GM13976 (cell line): Measurements from ENCODE around the gene SYCE3.

ENCODE experiments used
- DNase-seq: peaks from one replicate; pipeline ENCODE4 v3.0.0; 2012; ENCODE audit warnings: low spot score
- CTCF ChIP-seq: IDR thresholded peaks from 2 replicates; pipeline ENCODE4 v1.5.1; 2012; ENCODE audit warnings: borderline replicate concordance, mild to moderate bottlenecking; ENCODE audit not compliant: insufficient read depth; ENCODE audit errors: extremely low read depth, missing control alignments, control extremely low read depth
- in situ Hi-C: fragments of 300-500 bp; cut with MboI; formaldehyde crosslinking; loops from one replicate; pipeline ENCODE4 v1.12.0; 2022; ENCODE audit warnings: low sequenced_read_pairs, mixed read lengths, inconsistent platforms; ENCODE audit not compliant: unreplicated experiment

The SYCE3 gene

GRCh38 chr22:50508897-50509296, 53.8 kb downstream of the SYCE3 start:
- in situ Hi-C loops = no loop called here
- TF ChIP-seq CTCF = no peak

DNA sequence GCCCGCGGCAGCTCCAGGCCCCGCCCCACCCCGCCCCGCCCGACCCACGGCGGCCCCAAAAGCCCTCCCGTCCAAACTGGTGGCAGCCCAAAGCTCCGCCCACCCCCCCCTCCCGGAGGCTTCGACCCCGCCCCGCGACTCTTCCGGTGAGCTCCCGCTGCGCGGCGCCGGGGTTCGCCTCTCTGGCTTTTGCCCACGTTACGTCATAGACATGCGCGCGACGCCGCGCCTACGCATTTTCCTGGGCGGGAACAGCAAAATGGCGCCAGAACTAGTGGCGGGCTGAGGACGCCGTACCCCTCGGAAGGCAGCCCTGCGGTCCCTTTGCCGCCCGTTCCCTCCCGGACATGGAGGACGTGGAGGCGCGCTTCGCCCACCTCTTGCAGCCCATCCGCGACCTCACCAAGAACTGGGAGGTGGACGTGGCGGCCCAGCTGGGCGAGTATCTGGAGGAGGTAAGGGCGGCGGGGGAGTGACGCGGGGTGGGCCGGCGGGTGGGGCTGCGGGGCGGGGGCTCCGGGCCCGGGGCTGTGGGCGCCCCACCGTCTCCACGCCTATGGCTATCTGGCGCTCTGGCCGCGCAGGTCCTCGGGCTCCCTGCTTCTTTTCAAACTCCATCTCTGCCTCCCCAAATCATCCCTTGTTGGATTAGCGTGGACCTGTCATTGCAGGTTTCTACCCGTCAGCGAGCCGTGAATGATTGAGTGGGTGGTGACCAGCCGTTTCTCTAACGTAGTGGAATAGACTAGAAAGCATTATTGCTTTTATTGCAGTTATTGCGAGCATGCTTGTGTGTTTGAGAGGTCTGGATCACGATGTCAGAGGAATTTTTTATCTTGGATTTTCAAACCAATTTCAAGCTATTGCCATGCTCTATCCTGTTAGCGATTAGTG, 54.5 kb downstream of the SYCE3 start, which contains the start of gene NCAPH2:
Gene NCAPH2, plus strand, starts transcription at position 234 of the 894 bp plus-strand sequence. Its CDS starts 114 bp downstream, at position 348.
- TF ChIP-seq CTCF = no peak
- DNase-seq = peak; percentile 100
- in situ Hi-C loops = no loop called here

More at GRCh38 chr22:50508897-50509296, 53.8 kb downstream of the SYCE3 start:
- no peak for DNase-seq

GRCh38 chr22:50507421-50507990, 55.2 kb downstream of the SYCE3 start, which contains the start of gene LMF2:
Gene LMF2, minus strand, starts transcription at chr22:50507702. Its CDS starts 27 bp downstream, at chr22:50507675.
- DNase-seq = peak; percentile 98
- in situ Hi-C loops = no loop called here
- TF ChIP-seq CTCF = no peak

DNA sequence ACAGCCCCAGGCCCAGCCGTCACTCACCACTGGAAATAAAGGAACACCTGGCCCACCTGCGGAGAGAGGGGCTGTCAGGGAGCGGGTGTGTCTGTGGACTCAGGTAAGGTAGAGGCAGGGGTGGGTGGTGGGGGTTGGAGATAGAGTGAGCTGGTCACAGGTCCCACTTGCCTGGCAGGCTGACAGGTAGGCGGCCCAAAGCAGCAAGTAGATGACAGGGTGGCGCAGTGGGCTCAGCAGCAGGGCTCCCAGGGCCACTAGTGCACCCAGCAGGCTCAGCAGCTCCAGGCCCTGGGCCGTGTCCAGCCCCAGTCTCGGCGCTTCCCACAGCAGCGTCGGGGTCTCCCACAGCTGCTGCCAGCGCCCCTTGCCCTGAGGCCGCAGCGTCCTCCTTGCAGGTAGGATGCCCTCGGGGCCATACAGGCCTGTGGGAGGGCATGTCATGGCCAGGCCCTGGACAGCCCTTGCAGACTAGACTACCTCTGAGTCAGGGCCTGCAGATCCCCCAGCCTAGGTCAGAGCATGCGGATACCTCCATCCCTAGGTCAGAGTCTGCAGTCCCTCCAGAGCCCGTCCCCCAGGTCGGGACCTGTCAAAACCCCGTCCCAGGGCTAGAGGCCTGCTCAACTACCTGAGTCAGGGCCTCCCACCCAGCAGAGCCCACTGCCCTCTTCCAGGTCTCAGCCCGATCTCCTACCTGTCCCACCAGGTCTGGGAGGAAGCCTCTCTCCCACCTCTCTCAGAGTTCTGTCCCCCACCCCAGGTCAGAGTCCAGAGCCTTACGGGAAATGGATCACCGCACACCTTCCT, 55.9 kb downstream of the SYCE3 start:
- DNase-seq = no peak
- no peak for TF ChIP-seq CTCF
- in situ Hi-C loops = no loop called here

DNA sequence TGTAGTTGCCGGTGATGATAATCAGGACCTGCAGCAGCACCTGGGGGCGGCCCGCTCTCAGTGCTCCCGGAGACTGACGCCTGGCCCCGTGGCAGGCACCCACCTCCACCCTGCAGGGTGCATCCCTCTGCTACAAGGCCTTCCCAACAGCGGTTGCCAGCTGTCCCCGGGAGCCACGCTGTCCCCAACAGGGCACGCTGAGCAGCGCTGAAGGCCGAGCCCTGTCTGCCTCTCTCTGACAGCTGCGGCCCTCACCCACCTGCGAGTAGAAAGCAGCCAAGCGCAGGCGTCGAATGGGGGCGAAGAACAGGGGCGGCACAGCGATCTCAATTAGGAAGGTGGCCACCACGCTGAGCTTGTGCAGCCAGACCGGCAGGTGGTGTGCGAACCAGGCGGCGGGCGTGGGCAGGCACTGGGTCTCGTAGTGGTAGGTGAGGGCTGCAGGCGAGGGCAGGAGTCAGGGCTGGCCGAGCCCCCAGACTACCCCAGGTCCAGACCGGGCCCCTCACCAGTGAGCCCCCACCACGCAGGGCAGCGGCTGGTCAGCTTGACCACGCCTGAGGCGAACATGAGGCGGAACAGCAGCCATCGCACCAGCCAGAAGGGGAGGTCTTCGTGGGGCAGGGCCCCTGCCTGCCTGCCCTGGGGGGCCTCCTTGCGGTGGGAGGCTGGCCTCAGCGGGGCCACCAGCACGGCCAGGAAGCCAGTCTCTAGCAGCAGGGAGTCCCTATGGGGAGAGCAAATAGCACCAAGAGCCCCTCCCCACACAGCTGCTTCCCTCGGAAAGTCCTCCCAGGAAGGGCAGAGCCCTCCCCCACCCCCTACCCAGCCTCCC, 56.7 kb downstream of the SYCE3 start:
- DNase-seq = no peak
- TF ChIP-seq CTCF = no peak
- in situ Hi-C loops = no loop called here
